ENCODE results near the gene PGBD1. TPM values are rescaled to one million over a fixed set of nuclear protein-coding genes. Genes with fewer than 3 reads are reported as not detected.

Gene PGBD1, protein sequence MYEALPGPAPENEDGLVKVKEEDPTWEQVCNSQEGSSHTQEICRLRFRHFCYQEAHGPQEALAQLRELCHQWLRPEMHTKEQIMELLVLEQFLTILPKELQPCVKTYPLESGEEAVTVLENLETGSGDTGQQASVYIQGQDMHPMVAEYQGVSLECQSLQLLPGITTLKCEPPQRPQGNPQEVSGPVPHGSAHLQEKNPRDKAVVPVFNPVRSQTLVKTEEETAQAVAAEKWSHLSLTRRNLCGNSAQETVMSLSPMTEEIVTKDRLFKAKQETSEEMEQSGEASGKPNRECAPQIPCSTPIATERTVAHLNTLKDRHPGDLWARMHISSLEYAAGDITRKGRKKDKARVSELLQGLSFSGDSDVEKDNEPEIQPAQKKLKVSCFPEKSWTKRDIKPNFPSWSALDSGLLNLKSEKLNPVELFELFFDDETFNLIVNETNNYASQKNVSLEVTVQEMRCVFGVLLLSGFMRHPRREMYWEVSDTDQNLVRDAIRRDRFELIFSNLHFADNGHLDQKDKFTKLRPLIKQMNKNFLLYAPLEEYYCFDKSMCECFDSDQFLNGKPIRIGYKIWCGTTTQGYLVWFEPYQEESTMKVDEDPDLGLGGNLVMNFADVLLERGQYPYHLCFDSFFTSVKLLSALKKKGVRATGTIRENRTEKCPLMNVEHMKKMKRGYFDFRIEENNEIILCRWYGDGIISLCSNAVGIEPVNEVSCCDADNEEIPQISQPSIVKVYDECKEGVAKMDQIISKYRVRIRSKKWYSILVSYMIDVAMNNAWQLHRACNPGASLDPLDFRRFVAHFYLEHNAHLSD
- 5.7 and 7.6 TPM in 2 replicates for total RNA-seq

DNA sequence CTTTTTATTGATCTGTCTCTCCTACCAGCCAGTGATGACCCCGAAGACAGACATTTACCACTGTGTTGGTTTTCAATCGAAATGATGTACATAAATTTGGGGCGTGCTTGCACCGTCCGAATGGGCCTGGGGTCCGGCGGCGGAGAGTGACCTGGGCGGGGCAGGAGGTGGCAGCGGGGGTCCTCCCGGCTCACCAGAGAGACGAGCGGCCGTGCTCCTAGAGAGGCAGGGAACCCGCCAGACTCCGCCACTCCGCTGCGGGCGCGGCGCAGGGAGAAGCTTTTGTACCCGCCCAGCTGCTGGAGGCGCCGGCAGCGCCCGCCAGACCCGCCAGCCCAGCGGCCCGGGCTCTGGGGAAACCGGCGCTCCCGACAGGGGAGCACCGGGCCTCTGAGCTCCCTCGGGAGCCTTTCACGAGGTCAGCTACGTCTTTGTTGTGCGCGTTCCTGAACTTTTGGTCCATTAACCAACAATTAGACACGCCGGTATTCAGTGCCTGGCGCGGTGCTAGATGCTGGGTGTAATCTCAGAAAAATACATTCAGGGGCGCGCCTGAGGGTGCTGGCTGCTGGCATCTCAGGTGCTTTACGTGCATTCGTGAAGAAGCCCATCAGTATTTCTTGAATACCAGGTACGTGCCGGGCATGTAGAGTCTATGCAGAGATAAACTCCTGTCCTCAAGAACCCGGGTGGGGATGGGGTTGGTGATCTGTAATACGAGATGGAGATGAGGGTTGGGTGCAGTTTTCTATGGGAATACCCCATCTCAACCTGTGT, at the start of gene PGBD1:
PGBD1 (plus strand) TSS at position 285 of the 777 bp plus-strand sequence. CDS start 2,242 bp downstream, outside the sequence.
- DNase-seq (ENCODE audit: low read depth) = peak; percentile 27

DNA sequence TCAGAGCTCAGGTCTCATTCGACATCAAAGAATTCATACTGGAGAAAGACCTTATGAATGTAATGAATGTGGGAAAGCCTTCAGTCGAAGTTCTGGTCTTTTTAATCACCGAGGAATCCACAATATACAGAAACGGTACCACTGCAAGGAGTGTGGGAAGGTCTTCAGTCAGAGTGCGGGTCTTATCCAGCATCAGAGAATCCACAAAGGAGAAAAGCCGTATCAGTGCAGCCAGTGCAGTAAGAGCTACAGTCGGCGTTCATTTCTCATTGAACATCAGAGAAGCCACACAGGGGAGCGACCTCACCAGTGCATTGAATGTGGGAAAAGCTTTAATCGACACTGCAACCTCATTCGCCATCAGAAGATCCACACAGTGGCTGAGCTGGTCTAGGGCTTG, 48.6 kb upstream of the PGBD1 start:
- DNase-seq (ENCODE audit: low read depth) = no peak

DNA sequence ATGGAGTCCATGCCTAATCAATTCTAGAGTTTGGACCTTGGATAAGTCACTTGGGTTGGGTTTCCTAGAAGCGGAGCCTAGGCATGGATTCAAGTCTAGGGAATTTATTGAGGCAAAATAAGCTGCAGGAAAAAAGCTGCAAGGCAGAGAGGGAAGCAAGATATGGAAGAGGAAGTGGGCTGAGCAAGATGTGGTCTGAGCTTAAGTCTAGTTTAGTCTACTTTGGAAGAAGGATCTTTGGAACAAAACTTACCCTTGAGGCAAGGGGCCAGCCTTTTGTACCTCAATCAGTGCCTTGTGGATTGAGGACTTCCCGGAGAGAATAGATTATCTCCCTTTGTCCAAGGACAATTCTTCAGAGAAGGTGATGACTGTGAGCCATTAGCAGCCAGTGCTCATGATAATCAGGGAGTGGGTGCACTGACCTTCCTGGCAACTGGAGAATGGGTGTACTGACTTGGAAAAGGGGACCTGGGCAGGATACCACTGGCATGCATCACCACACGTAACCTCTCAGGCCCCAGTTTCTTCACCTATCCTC, 45.4 kb upstream of the PGBD1 start:
- DNase-seq (ENCODE audit: low read depth) = no peak

DNA sequence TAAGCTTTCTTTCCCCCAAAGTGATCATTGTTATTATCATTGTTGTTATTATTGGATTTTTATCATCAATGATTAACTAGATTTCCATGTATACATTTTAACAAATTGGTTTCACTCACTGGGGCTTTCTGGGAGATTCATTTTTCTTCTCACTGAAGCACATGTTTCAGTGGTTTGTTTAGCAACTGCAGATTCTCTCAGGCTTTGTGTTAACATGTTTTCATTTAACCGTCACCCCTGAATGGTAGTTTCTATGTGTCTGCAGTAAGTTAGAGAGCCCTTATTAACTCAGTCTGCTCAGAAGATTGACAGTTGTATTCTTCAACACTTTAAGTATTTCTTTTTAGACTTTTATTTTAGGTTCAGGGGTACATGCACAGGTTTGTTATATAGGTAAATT, 41.7 kb upstream of the PGBD1 start:
- no peak for DNase-seq (ENCODE audit: low read depth)

DNA sequence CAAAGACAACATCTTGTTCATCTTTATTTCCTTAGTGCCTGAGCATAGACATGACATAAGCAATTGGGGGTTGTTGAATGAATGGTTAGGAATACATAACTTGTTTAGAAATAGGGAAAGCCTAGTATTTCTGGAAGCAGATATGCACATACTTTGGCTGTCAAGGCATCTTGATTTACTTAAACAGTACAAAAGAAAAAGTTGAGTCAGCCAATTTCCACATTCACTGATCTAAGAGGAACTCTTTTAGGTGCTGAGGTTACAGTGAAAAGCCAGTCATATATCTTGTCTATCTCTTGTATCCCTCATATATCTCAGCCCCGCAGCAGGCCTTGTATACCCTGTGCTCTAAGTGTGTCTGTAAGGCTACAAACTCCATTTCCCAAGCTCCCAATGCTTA, 40.9 kb upstream of the PGBD1 start:
- no peak for DNase-seq (ENCODE audit: low read depth)

DNA sequence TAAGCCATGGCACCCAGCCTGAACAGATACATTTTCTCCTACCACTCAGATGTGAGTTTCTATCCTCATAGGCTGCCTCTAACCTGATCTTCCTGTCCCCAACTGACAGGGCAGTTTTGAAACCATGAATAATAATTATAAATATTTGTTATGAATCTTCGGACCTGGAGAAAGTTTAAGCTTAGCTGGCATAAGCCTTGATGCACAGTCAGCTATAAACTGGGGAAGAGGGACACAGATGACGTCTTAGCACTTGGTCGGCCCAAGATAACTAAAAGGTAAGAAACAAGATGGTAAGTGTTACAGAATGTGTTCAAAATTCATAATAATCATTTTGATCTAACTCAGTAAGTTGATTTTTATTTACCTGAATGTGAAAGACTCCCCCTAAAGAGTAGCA, 37.4 kb upstream of the PGBD1 start:
- DNase-seq (ENCODE audit: low read depth) = no peak

DNA sequence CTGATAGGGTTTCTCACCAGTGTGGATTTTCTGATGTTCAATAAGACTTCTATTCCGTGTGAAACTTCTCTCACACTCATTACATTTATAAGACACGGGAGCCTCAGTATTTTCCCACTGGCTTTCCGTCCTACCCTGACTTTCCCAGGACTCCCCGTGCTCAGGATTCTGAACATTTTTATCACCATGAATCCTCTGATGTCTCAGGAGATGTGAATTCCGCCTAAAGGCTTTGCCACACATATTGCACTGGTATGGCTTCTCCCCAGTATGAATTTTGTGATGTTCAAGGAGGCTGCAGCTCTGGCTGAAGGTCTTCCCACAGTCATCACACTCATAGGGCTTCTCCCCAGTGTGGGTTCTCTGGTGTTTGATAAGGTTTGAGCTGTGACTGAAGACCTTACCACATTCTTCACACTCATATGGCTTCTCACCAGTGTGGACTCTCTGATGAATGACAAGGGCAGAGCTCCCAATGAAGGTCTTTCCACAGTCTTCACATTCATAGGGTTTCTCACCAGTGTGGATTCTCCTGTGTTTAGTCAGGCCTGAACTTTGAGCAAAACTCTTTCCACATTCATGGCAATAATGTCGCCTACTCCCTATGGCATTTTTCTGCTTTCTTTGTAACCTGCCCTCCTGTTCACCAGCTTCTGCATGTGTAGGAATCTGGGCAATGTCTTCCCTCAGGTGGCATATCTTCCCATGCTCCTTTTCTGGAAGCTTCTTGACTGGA, 36.0 kb upstream of the PGBD1 start:
- no peak for DNase-seq (ENCODE audit: low read depth)

DNA sequence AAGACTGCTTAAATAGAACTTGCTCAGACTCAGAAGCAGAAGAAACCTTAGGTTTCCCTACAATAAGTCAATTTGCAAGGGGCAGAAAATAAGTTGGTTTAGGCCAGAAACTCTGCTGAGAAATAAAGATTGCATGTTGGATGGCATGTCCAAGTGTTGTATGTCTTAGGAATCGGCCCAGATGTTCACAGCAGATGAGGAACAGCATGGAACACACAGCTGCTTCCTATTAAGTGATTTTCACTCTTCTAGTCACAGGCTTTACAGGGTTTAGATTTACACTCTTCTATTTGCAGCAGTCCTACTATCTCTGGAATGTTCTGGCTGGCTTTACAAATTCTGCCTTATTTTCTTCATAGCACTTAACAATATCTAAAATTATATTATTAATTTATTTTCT, 32.5 kb upstream of the PGBD1 start:
- DNase-seq (ENCODE audit: low read depth) = no peak

DNA sequence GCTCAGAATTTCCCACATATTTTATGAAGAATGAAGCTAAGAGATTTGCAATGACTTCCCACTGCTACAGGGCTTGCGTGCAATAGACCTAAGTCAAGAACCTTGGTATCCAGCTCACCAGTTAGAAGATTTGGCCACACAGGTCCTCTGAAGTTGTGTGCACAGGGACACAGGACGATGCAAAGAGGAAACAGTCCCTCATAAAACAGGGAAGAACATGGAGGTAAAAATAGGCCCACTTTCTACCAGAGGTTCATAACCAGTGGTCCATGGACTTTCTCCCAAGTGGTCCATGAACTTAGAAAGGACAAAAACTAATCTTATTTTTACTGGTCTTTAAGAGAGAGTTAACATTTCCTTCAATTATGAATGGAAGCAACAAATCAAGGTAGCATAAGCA, 30.6 kb upstream of the PGBD1 start:
- DNase-seq (ENCODE audit: low read depth) = no peak

DNA sequence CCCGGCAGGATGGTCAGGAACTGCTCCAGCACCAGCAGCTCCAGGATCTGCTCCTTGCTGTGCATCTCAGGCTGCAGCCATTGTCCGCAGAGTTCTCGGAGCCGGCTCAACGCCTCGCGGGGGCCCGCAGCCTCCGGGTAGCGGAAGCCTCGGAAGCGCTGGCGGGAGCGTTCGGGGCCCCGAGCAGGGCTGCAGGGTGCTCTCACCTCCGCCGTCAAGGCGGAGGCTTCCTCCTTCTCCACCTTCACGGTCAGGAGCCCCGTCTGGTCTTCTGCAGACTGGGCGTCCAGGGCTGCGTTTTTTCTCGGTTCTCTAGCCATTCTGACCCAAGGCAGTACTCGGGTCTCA, 29.7 kb upstream of the PGBD1 start:
- DNase-seq (ENCODE audit: low read depth) = peak; percentile 3

DNA sequence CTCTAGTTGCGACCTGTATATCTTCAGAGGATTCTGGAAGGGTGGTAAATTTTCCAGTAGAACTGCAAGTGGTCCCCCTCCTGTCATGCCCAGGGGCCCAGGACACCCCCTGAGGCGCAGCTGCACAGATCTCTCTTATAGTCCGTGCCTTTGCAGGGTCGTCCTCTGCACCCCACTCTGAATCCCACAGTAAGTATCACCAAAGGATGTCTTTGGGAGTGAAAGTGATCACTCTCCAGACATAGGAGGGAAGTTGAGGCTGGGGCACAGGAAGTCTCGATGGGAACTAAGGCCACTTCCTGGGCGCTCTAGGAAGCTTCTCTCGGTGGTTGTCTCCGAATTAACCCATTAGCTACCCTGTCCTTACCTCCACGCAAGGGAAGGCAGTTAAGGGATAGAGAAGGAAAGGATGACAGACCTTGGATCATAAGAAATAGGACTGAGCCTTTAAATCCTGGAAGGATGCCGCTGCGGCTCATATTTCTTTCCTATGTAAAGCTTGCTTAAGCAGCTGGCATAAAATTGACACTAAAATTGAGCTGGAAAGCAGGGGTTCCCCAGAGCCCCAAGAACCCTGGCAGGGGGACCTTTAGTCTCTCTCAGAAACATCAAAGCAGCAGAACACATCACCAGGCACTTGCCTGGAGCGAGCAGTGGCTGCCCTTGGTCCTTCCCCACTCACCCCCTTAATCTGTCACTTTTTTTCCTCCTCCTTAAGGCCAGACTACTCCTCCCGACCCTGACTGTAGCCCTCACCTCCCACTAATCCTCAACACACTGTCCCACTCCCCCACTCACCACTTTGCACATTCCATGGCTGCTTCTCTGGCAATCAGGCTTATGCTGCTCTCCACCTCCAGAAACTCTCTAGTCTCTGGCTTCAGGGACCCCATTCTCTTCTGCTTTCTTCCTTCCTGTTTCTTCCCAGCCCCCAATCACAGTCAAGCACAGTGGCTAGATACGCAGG, 29.1 kb upstream of the PGBD1 start, which contains the start of gene ZKSCAN4:
ZKSCAN4 (minus strand) TSS at position 261 of the 967 bp plus-strand sequence. CDS start 289 bp downstream, outside the sequence.
- peak; percentile 85 for DNase-seq (ENCODE audit: low read depth)

DNA sequence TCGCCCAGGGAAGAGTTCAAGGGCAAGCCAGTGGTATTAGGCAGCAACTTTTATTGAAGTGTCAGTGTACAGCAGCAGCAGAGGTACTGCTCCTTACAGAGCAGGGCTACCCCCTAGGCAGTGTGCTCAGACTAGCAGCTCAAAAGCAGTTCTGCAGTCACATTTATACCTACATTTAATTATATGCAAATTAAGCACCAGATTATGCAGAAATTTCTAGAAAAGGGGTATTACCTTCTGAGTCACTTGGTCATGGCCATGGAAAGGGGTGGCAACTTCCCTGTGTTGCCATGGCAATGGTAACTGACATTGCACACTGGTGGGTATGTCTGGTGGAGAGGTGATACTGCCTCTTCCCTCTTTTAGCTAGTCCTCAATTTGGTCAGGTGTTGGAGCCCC, 27.3 kb upstream of the PGBD1 start:
- no peak for DNase-seq (ENCODE audit: low read depth)

DNA sequence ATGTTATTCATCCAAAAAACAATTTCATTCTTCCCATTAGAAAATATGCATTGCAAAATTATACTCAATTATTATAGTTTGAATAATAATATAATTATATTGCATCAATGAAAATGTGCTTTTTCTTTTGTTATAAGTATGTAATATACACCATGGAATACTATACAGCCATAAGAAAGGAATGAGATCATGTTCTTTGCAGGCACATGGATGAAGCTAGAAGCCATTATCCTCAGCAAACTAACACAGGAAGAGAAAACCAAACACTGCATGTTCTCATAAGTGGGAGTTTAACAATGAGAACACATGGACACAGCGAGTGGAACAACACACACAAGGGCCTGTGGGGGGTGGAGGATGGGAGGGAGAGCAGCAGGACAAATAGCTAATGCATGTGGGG, 24.3 kb upstream of the PGBD1 start:
- DNase-seq (ENCODE audit: low read depth) = no peak

DNA sequence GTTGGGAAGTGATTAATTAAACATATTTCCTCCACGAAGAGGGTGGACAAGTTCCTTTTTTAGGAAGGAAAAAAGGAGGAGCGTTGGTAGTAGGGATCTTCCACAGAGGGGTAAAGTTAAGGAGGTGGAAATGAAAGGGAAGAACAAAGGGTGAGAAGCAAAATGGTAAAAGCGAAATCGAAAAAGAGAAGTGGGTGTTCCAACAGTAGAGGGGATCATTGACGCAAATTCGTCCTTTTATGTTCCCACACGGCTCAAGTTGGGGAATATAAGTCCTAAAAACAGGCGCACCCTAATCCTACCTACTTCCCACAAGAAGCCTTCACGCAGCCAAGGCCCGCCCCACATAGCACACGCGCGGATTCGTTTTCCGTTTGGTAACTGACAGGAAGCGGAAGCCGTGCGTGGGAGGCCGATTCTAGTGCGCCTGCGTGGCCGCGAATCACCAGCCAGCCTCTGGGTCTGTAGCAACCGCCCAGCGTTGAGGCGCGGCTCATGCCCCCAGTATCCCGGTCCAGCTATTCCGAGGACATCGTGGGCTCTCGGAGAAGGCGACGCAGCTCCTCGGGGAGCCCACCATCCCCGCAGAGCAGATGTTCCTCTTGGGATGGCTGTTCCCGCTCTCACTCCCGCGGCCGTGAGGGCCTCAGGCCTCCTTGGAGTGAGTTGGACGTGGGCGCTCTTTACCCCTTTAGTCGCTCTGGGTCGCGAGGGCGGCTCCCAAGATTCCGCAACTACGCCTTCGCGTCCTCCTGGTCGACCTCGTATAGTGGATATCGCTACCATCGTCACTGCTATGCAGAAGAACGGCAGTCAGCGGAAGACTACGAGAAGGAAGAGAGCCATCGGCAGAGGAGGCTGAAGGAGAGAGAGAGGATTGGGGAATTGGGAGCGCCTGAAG, 22.2 kb upstream of the PGBD1 start, which contains the start of gene NKAPL:
NKAPL (plus strand) TSS at position 421 of the 901 bp plus-strand sequence; CDS start at position 496, 75 bp downstream.
- DNase-seq (ENCODE audit: low read depth) = peak; percentile 40

DNA sequence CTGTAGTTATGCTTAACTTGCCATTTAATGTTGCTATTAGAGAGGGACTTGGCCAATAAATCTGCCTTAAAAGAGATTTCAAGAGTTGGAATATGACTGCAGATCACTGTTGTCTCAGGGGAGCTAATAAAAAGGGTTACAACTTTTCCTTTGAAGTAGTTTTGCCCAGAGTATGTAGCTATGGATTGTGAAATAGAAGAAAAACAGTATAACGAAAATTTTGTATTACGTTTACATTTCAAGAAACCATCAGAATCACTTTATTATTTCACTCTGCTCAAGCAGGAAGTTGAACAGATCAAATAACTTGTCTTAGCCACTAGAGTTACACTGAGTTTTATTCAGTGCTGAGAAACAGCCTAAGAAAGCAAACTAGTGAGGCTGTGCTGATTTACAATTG, 17.4 kb upstream of the PGBD1 start:
- no peak for DNase-seq (ENCODE audit: low read depth)

DNA sequence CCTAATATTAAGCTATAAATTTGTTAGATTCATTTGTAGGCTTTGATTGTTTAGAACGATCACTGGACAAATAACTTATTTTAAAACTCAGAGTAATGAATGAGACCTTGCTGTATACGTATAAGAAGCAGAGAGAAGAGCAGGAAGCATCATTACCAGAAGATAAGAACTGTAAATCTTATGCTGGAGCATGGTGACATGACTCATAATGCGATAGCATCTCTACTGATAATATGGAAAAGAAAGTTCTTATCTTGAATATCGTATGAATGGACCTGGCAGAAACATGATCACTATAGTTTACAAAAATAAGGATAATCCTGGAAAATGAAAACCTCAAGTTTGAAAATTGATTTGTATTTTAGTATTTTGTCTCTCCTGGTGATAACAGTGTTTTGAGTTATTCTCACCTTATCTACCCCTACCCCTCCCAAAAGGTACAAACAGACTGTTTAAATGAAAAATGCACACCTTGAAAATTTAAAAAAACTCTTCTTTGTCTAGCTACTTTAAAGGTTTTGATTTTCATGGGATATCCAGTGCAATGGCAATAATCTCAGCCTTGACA, 16.5 kb upstream of the PGBD1 start:
- no peak for DNase-seq (ENCODE audit: low read depth)

DNA sequence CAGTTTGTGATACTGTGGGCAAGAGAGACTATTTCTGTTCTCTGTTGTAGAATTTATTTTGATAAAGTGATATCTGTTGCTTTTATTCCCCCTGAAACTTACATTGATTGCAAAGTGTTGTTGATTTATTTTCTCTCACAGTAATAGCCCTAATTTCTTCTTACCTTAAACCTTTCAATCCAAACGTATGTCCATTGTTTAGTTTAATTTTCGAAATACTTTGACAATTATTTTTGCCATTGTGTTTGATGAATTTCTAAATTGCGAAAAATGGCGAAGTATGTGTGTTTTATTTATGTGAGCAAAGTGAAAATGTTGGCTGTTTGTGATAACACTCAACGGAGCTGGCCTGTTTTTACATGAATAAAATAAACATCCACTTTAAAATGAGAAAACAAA, 14.8 kb upstream of the PGBD1 start:
- DNase-seq (ENCODE audit: low read depth) = no peak

DNA sequence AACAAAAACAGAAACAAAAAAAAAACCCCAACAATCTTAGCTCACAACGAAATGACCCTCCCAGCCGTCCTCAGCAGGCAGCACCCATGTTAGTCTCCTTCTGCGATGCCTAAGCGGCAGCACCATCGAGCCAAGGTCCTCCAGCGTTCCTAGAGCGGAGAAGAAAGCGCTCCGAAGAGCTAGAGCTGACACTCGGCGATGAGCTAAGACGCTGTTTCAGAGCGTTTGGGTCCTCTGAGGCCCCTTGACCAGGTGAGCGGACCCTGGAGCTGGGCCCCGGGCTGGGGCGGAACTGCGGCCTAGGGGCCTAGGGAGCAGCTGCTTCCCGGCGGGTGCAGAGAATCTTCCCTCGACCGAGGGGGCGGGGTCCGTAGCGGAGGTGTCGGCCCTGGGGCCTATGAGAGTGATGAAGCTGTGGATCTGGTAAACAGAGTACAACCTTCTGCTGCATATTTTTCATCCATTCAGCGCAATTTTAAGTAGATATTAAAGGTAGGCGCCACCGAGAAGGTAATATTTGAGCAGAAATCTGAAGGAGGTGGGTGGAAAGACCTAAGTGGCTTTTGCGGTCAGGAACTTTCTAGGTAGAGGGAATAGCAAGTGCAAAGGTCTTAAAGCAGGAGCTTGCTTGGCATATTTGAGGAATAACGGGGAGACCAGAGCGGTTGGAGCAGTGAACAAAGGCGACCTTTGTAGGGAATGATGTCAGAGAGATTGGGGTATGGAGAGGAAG, 14.2 kb upstream of the PGBD1 start, which contains the start of gene ZSCAN26:
ZSCAN26 (plus strand) TSS at position 182 of the 733 bp plus-strand sequence. CDS start 4,777 bp downstream, outside the sequence.
- DNase-seq (ENCODE audit: low read depth) = peak; percentile 86

Measured in renal cortical epithelial cell (primary cell).